Neural crest cell (in vitro differentiated cells): ENCODE measurements around the gene UTS2. TPM values are rescaled to one million over a fixed set of nuclear protein-coding genes. Genes with fewer than 3 reads are reported as not detected.

Experiments
- DNase-seq: peaks from one replicate; pipeline ENCODE4 v3.0.0; 2021; ENCODE audit warnings: low read depth, mixed read lengths, low spot score
- H3K27ac Mint-ChIP-seq: one replicate; pipeline ENCODE4 v1.8.0; 2021; ENCODE audit warnings: mild to moderate bottlenecking, mixed read lengths; ENCODE audit not compliant: unreplicated experiment
- H3K27me3 Mint-ChIP-seq: 2 replicates; pipeline ENCODE4 v1.8.0; 2021; ENCODE audit warnings: low read depth, mild to moderate bottlenecking, mixed read lengths
- H3K36me3 Mint-ChIP-seq: 2 replicates; pipeline ENCODE4 v1.8.0; 2021; ENCODE audit warnings: low read depth, mild to moderate bottlenecking, mixed read lengths
- H3K4me1 Mint-ChIP-seq: 2 replicates; pipeline ENCODE4 v1.8.0; 2021; ENCODE audit warnings: mixed read lengths
- H3K4me3 Mint-ChIP-seq: one replicate; pipeline ENCODE4 v1.8.0; 2021; ENCODE audit warnings: mild to moderate bottlenecking, mixed read lengths
- H3K9me3 Mint-ChIP-seq: 2 replicates; pipeline ENCODE4 v1.8.0; 2021; ENCODE audit warnings: mixed read lengths
- total RNA-seq: library from RNA; stranded (reverse); gene quantifications from 2 replicates; pipeline ENCODE4 v1.2.1, GENCODE V29; 2021
- TF ChIP-seq, protein P1 (sequence below): fragments of 200-600 bp; sonication (generic); conservative IDR thresholded peaks from 2 replicates; pipeline ENCODE4 v1.5.0; 2021; ENCODE audit warnings: antibody characterized with exemption, mild to moderate bottlenecking

The UTS2 gene
- total RNA-seq, 1 donor from 2014 or later: not detected

DNA sequence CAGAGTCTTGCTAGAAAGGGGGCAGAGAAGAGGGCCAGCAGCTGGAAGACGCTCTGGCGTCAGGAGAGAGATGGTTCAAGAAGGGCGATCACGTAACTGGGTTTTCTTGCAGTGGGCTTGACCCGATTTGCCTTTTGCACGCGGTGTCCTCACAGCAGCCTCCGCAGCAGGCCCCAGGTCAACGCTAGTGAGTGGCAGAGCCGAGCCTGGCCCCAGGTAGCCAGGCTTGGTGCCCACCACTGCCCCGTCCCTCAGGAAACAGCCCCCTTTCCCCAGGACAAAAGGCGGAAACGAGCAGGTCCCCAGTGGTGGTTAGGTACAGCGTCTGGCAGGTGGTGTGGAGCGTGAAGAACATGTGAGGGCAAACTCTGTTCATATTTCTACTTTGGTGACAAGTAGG lies 8.6 kb upstream of the UTS2 start:
- no peaks in the 10 kb centered on the region for H3K27me3 Mint-ChIP-seq
- peaks cover 7% of the 10 kb centered on the region for H3K4me1 Mint-ChIP-seq
- no peak for DNase-seq
- TF ChIP-seq, protein P1, sequence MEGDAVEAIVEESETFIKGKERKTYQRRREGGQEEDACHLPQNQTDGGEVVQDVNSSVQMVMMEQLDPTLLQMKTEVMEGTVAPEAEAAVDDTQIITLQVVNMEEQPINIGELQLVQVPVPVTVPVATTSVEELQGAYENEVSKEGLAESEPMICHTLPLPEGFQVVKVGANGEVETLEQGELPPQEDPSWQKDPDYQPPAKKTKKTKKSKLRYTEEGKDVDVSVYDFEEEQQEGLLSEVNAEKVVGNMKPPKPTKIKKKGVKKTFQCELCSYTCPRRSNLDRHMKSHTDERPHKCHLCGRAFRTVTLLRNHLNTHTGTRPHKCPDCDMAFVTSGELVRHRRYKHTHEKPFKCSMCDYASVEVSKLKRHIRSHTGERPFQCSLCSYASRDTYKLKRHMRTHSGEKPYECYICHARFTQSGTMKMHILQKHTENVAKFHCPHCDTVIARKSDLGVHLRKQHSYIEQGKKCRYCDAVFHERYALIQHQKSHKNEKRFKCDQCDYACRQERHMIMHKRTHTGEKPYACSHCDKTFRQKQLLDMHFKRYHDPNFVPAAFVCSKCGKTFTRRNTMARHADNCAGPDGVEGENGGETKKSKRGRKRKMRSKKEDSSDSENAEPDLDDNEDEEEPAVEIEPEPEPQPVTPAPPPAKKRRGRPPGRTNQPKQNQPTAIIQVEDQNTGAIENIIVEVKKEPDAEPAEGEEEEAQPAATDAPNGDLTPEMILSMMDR: no peak
- H3K36me3 Mint-ChIP-seq: no peaks in the 10 kb centered on the region
- no peaks in the 10 kb centered on the region for H3K9me3 Mint-ChIP-seq
- H3K4me3 Mint-ChIP-seq: no peak overlapping the region
- H3K27ac Mint-ChIP-seq: no peak overlapping the region

DNA sequence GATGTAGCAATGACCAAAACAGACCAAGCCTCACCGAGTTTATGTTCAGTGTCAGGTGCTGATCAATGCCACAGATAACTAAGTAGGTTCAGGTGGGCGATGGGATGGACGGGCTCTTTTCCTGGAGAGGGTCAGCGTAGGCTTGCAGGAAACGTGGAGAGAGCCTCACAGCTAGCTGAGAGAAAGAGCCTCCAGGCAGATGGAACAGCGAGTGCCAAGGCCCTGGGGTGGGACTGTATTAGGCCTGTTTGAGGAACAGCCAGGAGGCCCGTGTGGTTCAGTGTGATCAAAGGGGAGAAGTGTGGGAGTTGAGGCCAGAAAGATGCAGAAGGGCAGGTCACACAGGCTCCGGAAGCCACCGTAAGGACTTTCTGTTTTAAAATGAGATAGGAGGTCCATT lies 7.3 kb upstream of the UTS2 start:
- TF ChIP-seq, protein P1: no peak
- H3K27ac Mint-ChIP-seq: no peak overlapping the region
- no peaks in the 10 kb centered on the region for H3K9me3 Mint-ChIP-seq
- no peak for DNase-seq
- peaks cover 7% of the 10 kb centered on the region for H3K4me1 Mint-ChIP-seq
- H3K4me3 Mint-ChIP-seq: no peak overlapping the region
- no peaks in the 10 kb centered on the region for H3K27me3 Mint-ChIP-seq
- H3K36me3 Mint-ChIP-seq: no peaks in the 10 kb centered on the region

DNA sequence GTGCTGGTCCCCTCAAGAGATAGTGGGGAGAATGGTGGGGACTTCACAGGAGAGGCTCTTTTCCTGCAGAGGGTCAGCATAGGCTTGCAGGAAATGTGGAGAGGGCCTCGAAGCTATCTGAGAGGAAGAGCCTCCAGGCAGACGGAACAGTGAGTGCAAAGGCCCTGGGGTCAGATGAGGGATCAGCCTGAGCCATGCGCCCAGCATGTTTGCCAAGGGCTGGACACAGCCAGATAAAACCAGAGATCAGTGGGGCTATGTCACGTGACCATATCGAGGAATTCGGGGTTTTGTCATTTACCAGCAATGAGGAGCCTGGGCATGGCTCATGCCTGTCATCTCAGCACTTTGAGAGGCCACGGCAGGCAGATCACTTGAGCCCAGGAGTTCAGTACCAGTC lies 6.5 kb upstream of the UTS2 start:
- no peaks in the 10 kb centered on the region for H3K27me3 Mint-ChIP-seq
- H3K4me1 Mint-ChIP-seq: peaks cover 4% of the 10 kb centered on the region
- H3K36me3 Mint-ChIP-seq: no peaks in the 10 kb centered on the region
- H3K27ac Mint-ChIP-seq: no peak overlapping the region
- no peaks in the 10 kb centered on the region for H3K9me3 Mint-ChIP-seq
- TF ChIP-seq, protein P1: no peak
- no peak overlapping the region for H3K4me3 Mint-ChIP-seq
- no peak for DNase-seq

DNA sequence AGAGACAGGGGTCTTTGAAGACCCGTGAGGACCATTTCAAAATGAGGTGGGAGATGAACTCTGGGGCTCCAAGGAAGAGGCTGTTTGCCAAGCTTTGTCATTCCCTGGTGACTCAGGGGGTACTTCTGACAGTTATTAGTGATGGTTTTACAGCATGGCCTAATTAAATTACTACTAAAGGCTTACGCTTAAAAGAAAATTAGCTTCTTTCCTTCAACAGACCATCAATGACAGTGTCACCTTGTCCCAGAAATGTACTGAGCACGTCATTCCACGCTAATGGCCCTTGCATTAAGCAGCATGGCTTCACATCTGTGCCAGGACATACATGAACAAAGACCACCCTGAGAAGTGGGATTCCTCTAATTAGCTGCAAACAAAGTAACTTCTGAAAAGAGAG lies 5.1 kb upstream of the UTS2 start:
- H3K4me1 Mint-ChIP-seq: no peaks in the 10 kb centered on the region
- H3K27me3 Mint-ChIP-seq: no peaks in the 10 kb centered on the region
- no peaks in the 10 kb centered on the region for H3K36me3 Mint-ChIP-seq
- no peak overlapping the region for H3K27ac Mint-ChIP-seq
- H3K4me3 Mint-ChIP-seq: no peak overlapping the region
- H3K9me3 Mint-ChIP-seq: no peaks in the 10 kb centered on the region
- TF ChIP-seq, protein P1: no peak
- DNase-seq: no peak

DNA sequence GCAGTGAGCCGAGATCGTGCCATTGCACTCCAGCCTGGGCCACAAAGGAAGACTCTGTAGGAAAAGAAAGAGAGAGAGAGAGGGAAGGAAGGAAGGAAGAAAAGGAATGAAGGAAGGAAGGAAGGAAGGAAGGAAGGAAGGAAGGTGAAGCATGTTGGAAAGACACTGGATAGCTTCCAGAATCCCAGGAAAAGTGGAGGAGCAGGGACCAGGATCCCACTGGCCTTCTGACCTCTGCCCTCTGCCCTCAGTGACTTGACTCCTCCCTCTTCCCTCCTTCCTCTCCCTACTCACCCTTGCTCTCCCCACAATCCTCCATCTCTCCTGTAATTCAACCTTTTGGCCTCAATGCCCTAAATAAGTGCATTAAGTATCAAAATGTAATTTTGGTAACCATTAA lies 4.1 kb upstream of the UTS2 start:
- Mint-ChIP-seq H3K36me3 (no peaks in the 10 kb centered on the region), H3K9me3 (no peaks in the 10 kb centered on the region), H3K27ac (no peak overlapping the region), H3K27me3 (no peaks in the 10 kb centered on the region), H3K4me1 (no peaks in the 10 kb centered on the region), H3K4me3 (no peak overlapping the region)
- DNase-seq: no peak
- TF ChIP-seq, protein P1: no peak

DNA sequence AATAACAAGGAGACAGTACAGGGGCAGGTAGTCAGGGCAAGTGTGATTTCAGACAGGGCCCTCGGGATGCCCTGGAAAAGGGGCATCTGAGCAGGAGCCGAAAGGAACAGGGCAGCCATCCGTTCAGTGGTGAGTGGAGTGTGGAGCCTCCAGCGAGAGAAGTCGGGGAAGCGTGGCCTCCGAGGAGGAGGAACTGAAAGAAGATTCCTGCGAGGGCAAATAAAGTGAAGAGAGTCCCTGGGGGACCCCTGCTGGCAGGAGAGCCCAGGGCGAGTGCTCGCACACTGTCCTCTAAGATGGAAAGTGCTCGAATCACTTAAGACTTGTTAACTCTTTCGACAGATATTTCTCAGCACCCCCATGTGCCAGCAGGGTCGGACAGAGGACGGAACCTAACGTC lies 3.5 kb upstream of the UTS2 start:
- no peaks in the 10 kb centered on the region for H3K36me3 Mint-ChIP-seq
- no peaks in the 10 kb centered on the region for H3K9me3 Mint-ChIP-seq
- H3K27me3 Mint-ChIP-seq: no peaks in the 10 kb centered on the region
- DNase-seq: no peak
- TF ChIP-seq, protein P1: peak; percentile 14
- H3K4me1 Mint-ChIP-seq: no peaks in the 10 kb centered on the region
- no peak overlapping the region for H3K27ac Mint-ChIP-seq
- no peak overlapping the region for H3K4me3 Mint-ChIP-seq
